Ascending aorta (tissue), 2 donors: ENCODE results near the gene RREB1. TPM values are rescaled to one million over a fixed set of nuclear protein-coding genes. Genes with fewer than 3 reads are reported as not detected.

ENCODE experiments used
- DNase-seq, 2 donors: peaks; one replicate each; pipeline ENCODE4 v3.0.0-alpha.2; 2019; ENCODE audit warnings: low spot score in 2 of 2
- H3K27ac ChIP-seq, 2 donors: fragments of 200-600 bp; sonication (generic); one replicate each; pipeline ENCODE4 v1.5.1; 2016 to 2017; ENCODE audit warnings: mild to moderate bottlenecking in 1 of 2
- H3K27me3 ChIP-seq: fragments of 200-600 bp; sonication (generic); one replicate; pipeline ENCODE4 v1.5.1; 2017
- H3K36me3 ChIP-seq, 2 donors: fragments of 200-600 bp; sonication (generic); one replicate each; pipeline ENCODE4 v1.5.1; 2016
- H3K4me1 ChIP-seq, 2 donors: fragments of 200-600 bp; sonication (generic); one replicate each; pipeline ENCODE4 v1.5.1; 2016 to 2017; ENCODE audit warnings: mild to moderate bottlenecking in 1 of 2
- H3K4me3 ChIP-seq, 2 donors: fragments of 200-600 bp; sonication (generic); one replicate each; pipeline ENCODE4 v1.5.1; 2016 to 2017; ENCODE audit warnings: mild to moderate bottlenecking in 1 of 2
- H3K9me3 ChIP-seq, 2 donors: fragments of 200-600 bp; sonication (generic); one replicate each; pipeline ENCODE4 v1.5.1; 2016
- CTCF ChIP-seq, 3 experiments: fragments of 200-600 bp in 2 of 3; fragments of 450-650 bp in 1 of 3; sonication (generic) in 2 of 3; IDR thresholded peaks; one replicate each; pipeline ENCODE4 v1.5.1; 2016 to 2019; ENCODE audit warnings: antibody characterized with exemption in 3 of 3, mild to moderate bottlenecking in 1 of 3, moderate library complexity in 1 of 3
- intact Hi-C: fragments of 100-400 bp; cut with DNase I; formaldehyde crosslinking; loops from one replicate; pipeline ENCODE4 v1.15.1; 2023
- total RNA-seq: library from RNA; depleted of rRNA; stranded (reverse); fragments of >200 nt; gene quantifications from one replicate; pipeline ENCODE4 v1.1.0, GENCODE V29; 2016

The RREB1 gene
- total RNA-seq, 1 donor from 2014 or later: 48.9 TPM

GRCh38 chr6:7075341-7076000 is 32.3 kb upstream of the RREB1 start:
- Histone ChIP-seq H3K27ac (no peak overlapping the region), H3K9me3 (no peaks in the 10 kb centered on the region), H3K4me1 (no peaks in the 10 kb centered on the region), H3K27me3 (no peaks in the 10 kb centered on the region), H3K36me3 (no peaks in the 10 kb centered on the region), H3K4me3 (no peak overlapping the region)
- intact Hi-C loops: no loop called here
- no peak for DNase-seq
- TF ChIP-seq CTCF (IDR thresholded peaks at IDR 0.05): no peak

GRCh38 chr6:7077856-7078255 is 29.9 kb upstream of the RREB1 start:
- H3K4me3 ChIP-seq: no peak overlapping the region
- no peaks in the 10 kb centered on the region for H3K9me3 ChIP-seq
- intact Hi-C loops: no loop called here
- no peak for TF ChIP-seq CTCF (IDR thresholded peaks at IDR 0.05)
- no peak for DNase-seq
- H3K27me3 ChIP-seq: no peaks in the 10 kb centered on the region
- H3K36me3 ChIP-seq: no peaks in the 10 kb centered on the region
- no peaks in the 10 kb centered on the region for H3K4me1 ChIP-seq
- no peak overlapping the region for H3K27ac ChIP-seq

GRCh38 chr6:7078856-7079255 is 28.9 kb upstream of the RREB1 start:
- intact Hi-C loops: no loop called here
- Histone ChIP-seq H3K4me1 (no peaks in the 10 kb centered on the region), H3K4me3 (no peak overlapping the region), H3K9me3 (no peaks in the 10 kb centered on the region), H3K36me3 (no peaks in the 10 kb centered on the region), H3K27ac (no peak overlapping the region), H3K27me3 (no peaks in the 10 kb centered on the region)
- no peak for TF ChIP-seq CTCF (IDR thresholded peaks at IDR 0.05)
- no peak for DNase-seq

- H3K4me3 ChIP-seq: no peak overlapping the region
- H3K4me1 ChIP-seq: no peaks in the 10 kb centered on the region
- no peak for TF ChIP-seq CTCF (IDR thresholded peaks at IDR 0.05)
- H3K27me3 ChIP-seq: no peaks in the 10 kb centered on the region
- H3K9me3 ChIP-seq: no peaks in the 10 kb centered on the region
- no peak overlapping the region for H3K27ac ChIP-seq
- intact Hi-C loops: no loop called here
- H3K36me3 ChIP-seq: no peaks in the 10 kb centered on the region
- no peak for DNase-seq
Measured at GRCh38 chr6:7080311-7080710, 27.4 kb upstream of the RREB1 start.

GRCh38 chr6:7085911-7086310 is 21.9 kb upstream of the RREB1 start:
- DNase-seq: no peak
- H3K27me3 ChIP-seq: no peaks in the 10 kb centered on the region

More at GRCh38 chr6:7085911-7086310, 21.9 kb upstream of the RREB1 start:
- Histone ChIP-seq H3K36me3 (no peaks in the 10 kb centered on the region), H3K9me3 (no peaks in the 10 kb centered on the region), H3K4me1 (peaks cover 0 to 2% of the 10 kb centered on the region in 2 donors), H3K27ac (no peak overlapping the region), H3K4me3 (no peak overlapping the region)
- TF ChIP-seq CTCF (IDR thresholded peaks at IDR 0.05): no peak
- intact Hi-C loops: loop anchor here (5.0 kb wide), 1 partner anchor 156 kb away; no protein-coding TSS in a partner anchor
